Middle frontal gyrus (tissue), 1 donor: Measurements from ENCODE around the gene COA5.

ENCODE experiments used
- DNase-seq: peaks from one replicate; pipeline ENCODE4 v3.0.0-alpha.2; 2015; ENCODE audit warnings: low spot score; ENCODE audit errors: extremely low spot score

Gene COA5

GRCh38 chr2:98608116-98608961, at the start of gene COA5, which contains the start of gene UNC50:
Gene COA5 (minus strand): TSS chr2:98608512. CDS start chr2:98608405, 107 bp downstream.
Gene UNC50 (plus strand): TSS chr2:98608589. CDS start chr2:98609760, 1,171 bp downstream.
- DNase-seq = peak; percentile 80

- no peak for DNase-seq
Measured at GRCh38 chr2:98656800-98657199, 48.5 kb upstream of the COA5 start.

GRCh38 chr2:98654699-98655495, 46.6 kb upstream of the COA5 start:
- no peak for DNase-seq

GRCh38 chr2:98650998-98651397, 42.7 kb upstream of the COA5 start:
- DNase-seq = no peak

GRCh38 chr2:98649992-98650375, 41.7 kb upstream of the COA5 start:
- DNase-seq = no peak

- DNase-seq = peak; percentile 54
Measured at GRCh38 chr2:98649135-98649991, 41.1 kb upstream of the COA5 start.

GRCh38 chr2:98648451-98648850, 40.1 kb upstream of the COA5 start:
- DNase-seq = no peak

- no peak for DNase-seq
Measured at GRCh38 chr2:98647636-98648035, 39.3 kb upstream of the COA5 start.

- DNase-seq = no peak
Measured at GRCh38 chr2:98643496-98644100, 35.3 kb upstream of the COA5 start.

GRCh38 chr2:98637401-98638147, 29.3 kb upstream of the COA5 start:
- DNase-seq = no peak

GRCh38 chr2:98634406-98635092, 26.2 kb upstream of the COA5 start:
- DNase-seq = no peak

- DNase-seq = no peak
Measured at GRCh38 chr2:98632351-98632750, 24.0 kb upstream of the COA5 start.

GRCh38 chr2:98623657-98624056, 15.3 kb upstream of the COA5 start:
- no peak for DNase-seq

- DNase-seq = no peak
Measured at GRCh38 chr2:98617149-98617548, 8.8 kb upstream of the COA5 start.

GRCh38 chr2:98615481-98615880, 7.2 kb upstream of the COA5 start:
- DNase-seq = no peak

- DNase-seq = no peak
Measured at GRCh38 chr2:98614024-98614739, 5.9 kb upstream of the COA5 start.

GRCh38 chr2:98608962-98609604, 771 bp upstream of the COA5 start:
- no peak for DNase-seq

GRCh38 chr2:98607741-98608115, 584 bp downstream of the COA5 start:
- DNase-seq = no peak

GRCh38 chr2:98607104-98607503, 1.2 kb downstream of the COA5 start:
- no peak for DNase-seq
